Body of pancreas (tissue), 4 donors: ENCODE results near the gene ZC3H12D. TPM values are rescaled to one million over a fixed set of nuclear protein-coding genes. Genes with fewer than 3 reads are reported as not detected.

Source experiments
- ATAC-seq: fragments of 150-250 bp; one replicate; pipeline ENCODE4 v1.9.1; 2016
- DNase-seq, 4 donors: peaks; one replicate each; pipeline ENCODE4 v3.0.0-alpha.2; 2019
- H3K27ac ChIP-seq, 4 donors: fragments of 200-600 bp; sonication (generic); 1 replicate in 3 of 4; 2 replicates in 1 of 4; pipeline versions ENCODE4 v1.5.1 to v1.6.1; 2016 to 2019; ENCODE audit warnings: mild to moderate bottlenecking in 1 of 4, mixed read lengths in 1 of 4, moderate library complexity in 1 of 4
- H3K27me3 ChIP-seq, 2 donors: fragments of 200-600 bp; sonication (generic); one replicate each; pipeline ENCODE4 v1.6.0; 2016; ENCODE audit warnings: mild to moderate bottlenecking in 1 of 2
- H3K36me3 ChIP-seq, 2 donors: fragments of 200-600 bp; sonication (generic); replicated peaks in 1 of 2; 2 replicates each; pipeline ENCODE4 v1.5.1; 2016; ENCODE audit warnings: low read depth in 2 of 2; ENCODE audit not compliant: insufficient read depth in 1 of 2
- H3K4me1 ChIP-seq: fragments of 200-600 bp; sonication (generic); one replicate; pipeline ENCODE4 v1.6.0; 2016
- H3K4me3 ChIP-seq, 2 donors: fragments of 200-600 bp; sonication (generic); 1 replicate in 1 of 2; 2 replicates in 1 of 2; pipeline ENCODE4 v1.5.1; 2016 to 2019
- H3K9me3 ChIP-seq, 3 donors: fragments of 200-600 bp; sonication (generic); 1 replicate in 2 of 3; 2 replicates in 1 of 3; pipeline ENCODE4 v1.5.1; 2016
- POLR2A ChIP-seq, 3 donors: fragments of 450-650 bp; IDR thresholded peaks; one replicate each; pipeline ENCODE4 v1.6.1; 2016; ENCODE audit warnings: antibody characterized with exemption in 3 of 3, mild to moderate bottlenecking in 2 of 3
- WGBS, 2 donors: methylation state at CpG; one replicate each; pipeline ENCODE4 v1.1.5; 2017; 5-methylcytosine and 5-hydroxymethylcytosine counted together
- intact Hi-C: fragments of 100-400 bp; cut with DNase I; formaldehyde crosslinking; loops from one replicate; pipeline ENCODE4 v1.15.1; 2023
- small RNA-seq: library from RNA; depleted of rRNA; stranded (forward); fragments of <200 nt; gene quantifications from one replicate; pipeline ENCODE3, GENCODE V24; 2016
- total RNA-seq, 2 donors: library from RNA; depleted of rRNA; stranded (reverse); fragments of >200 nt; gene quantifications; one replicate each; pipeline ENCODE4 v1.1.0, GENCODE V29; 2016
- TF ChIP-seq, protein P1 (sequence below), 7 experiments: fragments of 450-650 bp in 4 of 7; fragments of 200-600 bp in 3 of 7; sonication (generic) in 3 of 7; IDR thresholded peaks; one replicate each; pipeline ENCODE4 v1.5.1; 2016 to 2019; ENCODE audit warnings: antibody characterized with exemption in 7 of 7

Gene ZC3H12D
- total RNA-seq, 2 donors from 2014 or later, result 0.52 to 2.6 TPM

DNA sequence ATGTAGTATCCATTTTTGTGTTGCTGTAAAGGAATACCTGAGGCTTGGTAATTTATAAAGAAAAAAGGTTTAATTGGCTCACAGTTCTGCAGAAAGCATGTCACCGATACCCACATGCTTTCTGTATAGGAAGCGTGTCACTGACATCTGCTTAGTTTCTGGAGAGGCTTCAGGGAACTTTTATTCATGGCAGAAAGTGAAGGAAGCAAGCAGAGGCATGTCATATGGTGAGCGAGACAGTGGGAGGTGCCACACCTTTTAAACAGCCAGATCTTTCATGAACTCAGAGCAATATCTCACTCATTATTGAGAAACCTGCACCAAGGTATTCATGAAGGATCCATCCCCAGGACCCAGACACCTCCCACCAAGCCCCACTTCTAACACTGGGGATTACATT lies 81.3 kb downstream of the ZC3H12D start:
- 98 to 100% methylated on average over 3 of the region's 3 CpGs for WGBS, 2 donors
- Histone ChIP-seq H3K36me3 (peaks cover 0 to 8% of the 10 kb centered on the region in 2 donors), H3K27me3 (no peaks in the 10 kb centered on the region), H3K4me1 (no peaks in the 10 kb centered on the region), H3K9me3 (no peaks in the 10 kb centered on the region), H3K4me3 (no peak overlapping the region), H3K27ac (no peak overlapping the region)
- TF ChIP-seq, protein P1, sequence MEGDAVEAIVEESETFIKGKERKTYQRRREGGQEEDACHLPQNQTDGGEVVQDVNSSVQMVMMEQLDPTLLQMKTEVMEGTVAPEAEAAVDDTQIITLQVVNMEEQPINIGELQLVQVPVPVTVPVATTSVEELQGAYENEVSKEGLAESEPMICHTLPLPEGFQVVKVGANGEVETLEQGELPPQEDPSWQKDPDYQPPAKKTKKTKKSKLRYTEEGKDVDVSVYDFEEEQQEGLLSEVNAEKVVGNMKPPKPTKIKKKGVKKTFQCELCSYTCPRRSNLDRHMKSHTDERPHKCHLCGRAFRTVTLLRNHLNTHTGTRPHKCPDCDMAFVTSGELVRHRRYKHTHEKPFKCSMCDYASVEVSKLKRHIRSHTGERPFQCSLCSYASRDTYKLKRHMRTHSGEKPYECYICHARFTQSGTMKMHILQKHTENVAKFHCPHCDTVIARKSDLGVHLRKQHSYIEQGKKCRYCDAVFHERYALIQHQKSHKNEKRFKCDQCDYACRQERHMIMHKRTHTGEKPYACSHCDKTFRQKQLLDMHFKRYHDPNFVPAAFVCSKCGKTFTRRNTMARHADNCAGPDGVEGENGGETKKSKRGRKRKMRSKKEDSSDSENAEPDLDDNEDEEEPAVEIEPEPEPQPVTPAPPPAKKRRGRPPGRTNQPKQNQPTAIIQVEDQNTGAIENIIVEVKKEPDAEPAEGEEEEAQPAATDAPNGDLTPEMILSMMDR (IDR thresholded peaks at IDR 0.05), result no peak
- no peak for TF ChIP-seq POLR2A (IDR thresholded peaks at IDR 0.05)
- DNase-seq, result no peak
- no peak for ATAC-seq
- intact Hi-C loops, result no loop called here

DNA sequence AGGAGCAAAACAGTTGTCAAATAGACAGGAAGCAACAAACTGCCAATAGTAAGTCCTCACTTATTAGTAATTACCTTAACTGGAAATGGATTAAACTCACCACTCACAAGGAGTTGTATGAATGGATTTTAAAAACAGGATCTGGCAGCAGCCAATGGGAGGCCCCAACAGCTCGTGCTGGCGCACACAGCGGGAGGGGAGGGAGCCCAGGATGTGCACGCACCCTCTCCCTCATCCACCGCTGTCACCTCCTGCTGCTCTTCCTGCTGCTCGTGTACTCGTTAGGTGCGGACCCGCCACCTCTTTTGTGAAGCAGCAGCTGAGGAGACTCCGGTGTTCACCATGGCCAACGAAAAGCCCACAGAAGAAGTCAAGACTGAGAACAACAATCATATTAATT lies 84.8 kb downstream of the ZC3H12D start, which contains the start of gene SUMO4:
SUMO4 (plus strand) TSS at position 213 of the 400 bp plus-strand sequence; CDS start at position 343, 130 bp downstream.
- H3K9me3 ChIP-seq, result no peaks in the 10 kb centered on the region
- ATAC-seq, result no peak
- no peaks in the 10 kb centered on the region for H3K27me3 ChIP-seq
- no peak for DNase-seq
- intact Hi-C loops, result no loop called here
- peaks cover 0 to 8% of the 10 kb centered on the region in 2 donors for H3K36me3 ChIP-seq
- 98% methylated on average over 11 of the region's 11 CpGs for WGBS, 2 donors
- TF ChIP-seq POLR2A (IDR thresholded peaks at IDR 0.05), result no peak
- TF ChIP-seq, protein P1 (IDR thresholded peaks at IDR 0.05), result no peak
- no peak within 1 kb of the TSS for H3K4me3 ChIP-seq
- no peak within 1 kb of the TSS for H3K27ac ChIP-seq
- peaks cover 9% of the 10 kb centered on the region for H3K4me1 ChIP-seq

DNA sequence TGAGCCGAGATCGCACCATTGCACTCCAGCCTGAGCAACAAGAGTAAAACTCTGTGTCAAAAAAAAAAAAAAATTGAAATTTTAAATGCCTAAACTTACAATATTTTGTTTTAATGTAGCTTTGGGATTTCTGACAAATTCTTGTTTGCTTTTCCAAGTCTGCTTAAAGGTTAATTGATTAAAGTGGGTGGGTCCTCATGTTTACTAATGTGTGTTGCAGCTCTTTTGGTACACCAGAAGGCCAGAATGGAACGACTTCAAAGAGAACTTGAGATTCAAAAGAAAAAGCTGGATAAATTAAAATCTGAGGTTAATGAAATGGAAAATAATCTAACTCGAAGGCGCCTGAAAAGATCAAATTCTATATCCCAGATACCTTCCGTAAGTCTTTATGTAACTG lies 87.4 kb downstream of the ZC3H12D start:
- Histone ChIP-seq H3K27ac (no peak overlapping the region), H3K9me3 (no peaks in the 10 kb centered on the region), H3K4me1 (peaks cover 20% of the 10 kb centered on the region), H3K36me3 (peaks cover 0 to 3% of the 10 kb centered on the region in 2 donors), H3K27me3 (no peaks in the 10 kb centered on the region), H3K4me3 (no peak overlapping the region)
- DNase-seq, result no peak
- ATAC-seq, result no peak
- TF ChIP-seq POLR2A (IDR thresholded peaks at IDR 0.05), result no peak
- TF ChIP-seq, protein P1 (IDR thresholded peaks at IDR 0.05), result no peak
- intact Hi-C loops, result no loop called here
- WGBS, 2 donors, result 66 to 80% methylated on average over 6 of the region's 6 CpGs

Small RNA genes lying within 50 kb of the gene (small RNA-seq; reads per million reads assigned to genes)
- gene RNU7-3P, result not detected

Other genes starting within 250 kb of the ZC3H12D start
- gene TAB2, start 167.3 kb downstream of the ZC3H12D start, total RNA-seq, result 10 to 100 TPM; 25.7 to 26.2 TPM
- gene SUMO4, start 84.8 kb downstream of the ZC3H12D start, total RNA-seq, result 1 to 10 TPM in 1 of 2 donors, not detected in 1; 1.3 TPM
- gene PPIL4, start 61.0 kb upstream of the ZC3H12D start, total RNA-seq, result 10 to 100 TPM; 14.5 to 24.1 TPM
- gene GINM1, start 81.4 kb upstream of the ZC3H12D start, total RNA-seq, result 10 to 100 TPM; 25.7 to 33.7 TPM
- 1 to 10 TPM; 4.3 to 8.8 TPM for gene KATNA1, start 163.7 kb upstream of the ZC3H12D start, total RNA-seq
- gene LATS1, start 233.1 kb upstream of the ZC3H12D start, total RNA-seq, result 10 to 100 TPM; 12.7 to 15.5 TPM